Colon (tissue), 2 donors: Measurements from ENCODE around the gene KLF14.
"Not testable (repeated sequence)": the region's sequence is repeated elsewhere in the genome, so short reads cannot be mapped to it uniquely, and the experiment has no call there.

ENCODE experiments used
- FAIRE-seq: peaks from 2 replicates; lab custom pipeline; 2012; peaks lifted over from hg19 to GRCh38; lab: Jason Lieb, UNC
- donor health status: control.
- donor health status: control.

The KLF14 gene

DNA sequence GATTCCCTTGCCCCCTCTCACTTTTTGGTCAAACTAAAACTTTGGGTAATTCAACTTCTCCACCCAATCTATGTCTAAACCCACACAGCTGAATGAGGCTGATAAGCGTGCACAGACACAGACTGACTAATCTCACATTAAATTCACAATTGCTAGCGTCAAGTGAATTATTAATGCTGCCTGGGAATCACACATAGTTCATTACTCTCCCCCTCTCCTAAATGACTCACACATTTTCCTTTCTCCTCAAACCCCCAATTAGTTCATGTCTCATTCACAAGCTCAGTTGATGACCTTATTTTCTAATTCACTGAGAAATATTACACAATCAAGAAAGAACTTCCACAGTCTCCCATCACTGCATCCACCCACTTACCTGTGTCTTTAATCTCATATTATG, 14.5 kb downstream of the KLF14 start:
- no peak for FAIRE-seq

DNA sequence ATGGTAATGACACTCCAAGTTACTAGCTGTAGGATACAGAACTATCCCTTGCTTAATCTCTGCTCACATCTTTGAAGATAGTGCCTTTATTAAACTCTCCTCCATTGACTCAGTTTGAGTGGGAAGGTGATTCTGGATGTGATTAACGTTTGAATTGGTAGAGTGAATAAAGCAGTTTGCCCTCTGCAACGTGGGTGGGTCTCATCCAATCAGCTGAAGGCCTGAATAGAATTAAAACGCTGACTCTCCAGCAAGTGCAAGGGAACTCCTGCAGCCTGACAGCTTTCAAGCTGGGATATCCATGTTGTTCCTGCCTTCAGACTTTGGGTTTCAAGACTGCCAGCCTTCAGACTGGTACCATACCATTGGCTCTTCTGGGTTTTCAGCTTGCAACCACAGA, 21.6 kb downstream of the KLF14 start:
- no peak for FAIRE-seq

DNA sequence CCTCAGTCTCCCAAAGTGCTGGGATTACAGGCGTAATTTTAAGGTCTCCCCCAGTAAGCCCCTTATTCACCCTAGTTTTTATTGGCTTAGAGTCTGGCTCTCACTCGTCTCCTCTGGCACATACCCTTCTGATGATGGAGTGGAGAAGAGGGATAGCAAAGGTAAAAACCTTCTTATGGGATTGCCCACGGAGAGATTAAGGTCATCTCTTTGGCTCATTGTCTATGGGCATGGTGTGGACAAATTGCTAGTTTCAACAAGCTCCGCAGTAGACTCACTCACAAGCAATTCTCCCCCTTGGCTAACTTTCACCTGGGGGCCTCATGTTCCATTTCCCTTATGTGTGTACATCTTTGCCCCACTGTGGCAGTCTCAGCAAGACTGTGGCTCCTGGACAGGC, 25.2 kb downstream of the KLF14 start:
- no peak for FAIRE-seq

DNA sequence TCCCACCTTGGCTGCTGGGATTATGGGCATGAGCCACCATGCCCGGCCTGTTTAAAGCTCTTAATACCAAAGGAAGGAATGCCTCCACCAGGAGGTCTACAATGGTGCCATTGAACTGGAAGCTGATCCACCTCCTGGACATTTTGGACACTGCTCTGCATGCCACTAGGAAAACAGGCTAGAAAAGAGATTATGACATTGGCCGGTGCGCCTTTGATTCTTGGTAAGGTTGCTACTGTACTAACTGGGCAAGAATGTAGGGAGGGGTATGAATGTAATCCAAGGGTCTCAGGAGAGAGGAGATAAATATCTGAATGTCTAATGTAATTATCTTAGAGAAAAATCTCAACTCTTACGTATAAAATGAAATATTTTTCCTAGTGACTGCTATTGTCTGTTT, 26.0 kb downstream of the KLF14 start:
- no peak for FAIRE-seq

DNA sequence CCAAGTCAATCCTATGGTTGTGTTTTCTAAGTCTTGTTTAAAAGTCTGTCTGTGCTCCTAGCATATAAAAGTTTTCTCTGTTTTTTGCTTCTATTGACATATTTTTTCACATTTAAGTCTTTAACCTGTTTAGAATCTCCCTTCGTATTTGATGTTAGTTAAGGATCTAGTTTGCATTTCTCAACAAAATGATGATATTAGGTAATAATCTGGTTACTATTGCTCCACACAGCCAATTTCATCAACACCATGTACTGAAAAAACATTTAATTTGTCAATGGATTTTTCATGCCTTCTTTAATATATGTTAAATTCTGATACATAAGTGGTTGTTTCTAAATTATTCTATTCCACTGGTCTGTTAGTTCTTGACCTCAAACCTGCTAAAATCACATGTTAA, 30.2 kb downstream of the KLF14 start:
- FAIRE-seq, result no peak

DNA sequence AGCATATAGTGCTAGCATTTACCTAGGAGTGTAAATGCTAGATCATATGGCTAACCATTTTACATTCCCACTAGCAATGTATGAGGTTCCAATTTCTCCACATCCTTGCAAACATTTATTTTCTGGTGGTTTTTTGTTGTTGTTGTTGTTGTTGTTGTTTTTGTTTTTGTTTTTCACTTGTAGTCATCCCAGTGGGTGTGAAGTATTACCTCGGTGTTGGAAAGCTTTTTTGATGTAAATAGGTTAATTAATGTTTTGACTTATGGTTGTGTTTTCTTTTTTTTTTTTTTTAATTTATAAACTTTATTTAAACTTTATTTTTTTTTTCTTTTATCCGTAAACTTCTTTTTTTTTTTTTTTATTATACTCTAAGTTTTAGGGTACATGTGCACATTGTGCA, 32.4 kb downstream of the KLF14 start:
- no peak for FAIRE-seq

DNA sequence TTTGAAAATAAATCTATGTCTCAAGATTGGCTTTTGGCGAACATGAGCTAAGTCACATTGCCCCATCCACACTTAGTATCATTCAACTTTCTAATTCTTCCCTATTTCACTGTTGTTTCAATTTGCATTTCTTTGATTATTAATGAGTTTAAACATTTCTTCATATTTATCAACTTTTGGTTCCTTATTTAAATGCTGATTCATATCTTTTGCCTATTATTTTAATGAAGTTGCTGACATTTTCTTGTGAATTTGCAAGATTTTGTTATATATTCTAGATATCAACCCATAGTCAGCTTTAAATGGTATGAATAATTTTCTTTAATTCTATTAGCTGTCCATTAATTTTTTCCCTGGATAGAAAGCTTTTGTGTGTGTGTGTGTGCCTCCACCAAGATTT, 33.2 kb downstream of the KLF14 start:
- FAIRE-seq, result no peak

DNA sequence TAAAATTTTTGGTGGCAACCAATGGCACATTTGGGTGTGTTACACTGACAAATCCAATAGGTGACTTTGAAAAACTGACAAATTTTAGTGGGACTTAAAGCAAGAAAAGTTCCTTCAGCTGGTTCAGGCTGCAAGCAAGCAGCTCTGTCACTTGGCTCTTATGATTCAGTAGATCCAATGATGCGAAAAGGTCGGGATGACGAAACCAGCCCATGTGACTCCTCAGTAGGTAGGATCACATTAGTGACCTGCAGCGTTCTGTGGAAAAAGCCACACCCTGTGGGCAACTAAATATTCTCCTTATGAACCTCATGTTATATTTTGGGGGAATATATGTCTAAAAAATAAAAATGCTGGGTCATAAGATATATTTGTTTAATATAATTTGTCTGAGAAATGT, 34.3 kb downstream of the KLF14 start:
- no peak for FAIRE-seq

DNA sequence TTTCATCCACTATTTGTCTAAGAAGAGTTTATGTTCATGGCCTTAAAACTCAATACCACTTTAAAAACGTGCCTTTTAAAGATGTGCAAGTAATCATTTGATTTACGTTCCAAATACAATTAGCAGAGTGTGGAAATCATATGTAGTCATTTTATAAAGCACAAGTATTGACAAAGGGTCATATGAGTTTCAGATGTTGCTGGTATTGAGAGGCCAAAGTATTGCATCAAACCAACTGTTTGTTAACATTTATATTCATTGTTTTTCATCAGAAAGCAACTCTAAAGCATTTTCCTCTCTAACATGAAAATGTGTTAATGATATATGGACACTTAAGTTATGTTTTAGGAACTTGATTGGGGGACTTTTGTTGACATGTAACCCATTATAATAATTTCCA, 36.2 kb downstream of the KLF14 start:
- no peak for FAIRE-seq

DNA sequence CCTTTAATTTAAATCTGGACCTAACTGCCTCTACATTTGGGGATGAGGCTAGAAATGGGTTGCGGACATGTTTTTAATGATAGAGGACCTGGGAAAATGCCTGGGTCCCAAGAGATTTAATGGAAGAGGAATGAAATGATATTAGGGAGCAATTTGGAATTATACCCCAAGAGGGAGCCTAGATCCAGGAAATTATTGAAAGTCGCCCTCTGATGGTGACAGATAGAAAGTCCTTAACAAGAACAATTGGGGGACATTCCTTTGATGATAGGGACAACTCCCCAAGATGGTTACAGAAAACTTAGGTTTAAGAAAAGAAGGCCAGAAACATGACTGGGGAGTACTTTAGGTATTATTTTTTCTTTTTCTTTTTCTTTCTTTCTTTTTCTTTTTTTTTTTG, 38.2 kb downstream of the KLF14 start:
- no peak for FAIRE-seq

DNA sequence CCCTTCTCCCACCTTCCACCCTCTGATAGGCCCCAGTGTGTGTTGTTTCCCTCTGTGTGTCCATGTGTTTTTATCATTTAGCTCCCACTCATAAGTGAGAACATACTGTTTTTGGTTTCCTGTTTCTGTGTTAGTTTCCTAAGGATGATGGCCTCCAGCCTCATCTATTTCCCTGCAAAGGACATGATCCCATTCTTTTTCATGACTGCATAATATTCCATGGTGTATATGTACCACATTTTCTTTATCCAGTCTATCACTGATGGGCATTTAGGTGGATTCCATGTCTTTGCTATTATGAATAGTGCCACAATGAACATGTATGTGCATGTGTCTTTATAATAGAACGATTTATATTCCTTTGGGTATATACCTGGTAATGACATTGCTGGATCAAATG, 41.6 kb downstream of the KLF14 start:
- not testable (repeated sequence) for FAIRE-seq

DNA sequence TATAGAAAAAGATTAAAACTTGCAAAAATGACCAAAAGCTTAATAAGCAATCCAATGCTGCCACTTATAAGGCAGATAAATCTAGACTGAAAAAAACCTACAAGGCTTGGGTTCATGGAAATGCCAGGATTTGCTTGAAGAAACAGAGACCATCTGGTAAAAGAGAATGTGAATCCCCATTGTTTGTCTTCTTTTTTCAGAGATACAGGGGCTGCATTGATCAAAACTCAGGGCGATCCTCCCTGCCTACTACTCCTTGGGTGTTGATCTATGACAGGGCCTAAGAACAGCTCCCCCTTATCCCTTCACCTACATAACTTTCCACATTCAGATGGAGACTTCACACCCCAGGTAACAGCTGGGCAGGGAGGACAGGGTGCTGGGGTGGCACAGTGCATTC, 44.3 kb downstream of the KLF14 start:
- FAIRE-seq, result no peak

DNA sequence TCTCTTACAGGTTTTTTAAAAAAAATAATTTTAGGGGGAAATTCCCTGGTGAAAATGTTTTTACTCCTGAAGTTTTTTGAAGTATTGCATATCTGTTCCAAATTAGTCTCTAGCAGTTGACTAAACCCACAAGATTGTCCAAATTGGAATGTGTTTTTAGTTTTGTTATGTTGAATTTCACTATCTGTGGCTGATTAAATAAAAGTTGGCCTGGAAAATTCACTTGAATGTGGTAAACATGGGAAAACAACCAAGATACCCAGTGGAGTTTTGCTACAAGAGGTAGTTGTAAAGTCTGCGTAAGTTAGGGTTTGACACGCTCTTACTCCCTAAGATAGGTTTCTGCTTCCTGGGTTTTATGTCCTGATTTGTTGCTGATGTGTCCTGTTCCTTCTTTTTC, 51.0 kb downstream of the KLF14 start:
- FAIRE-seq, result no peak
